GM21390 (cell line): ENCODE data around the gene ITPR3.

Experiments used
- ATAC-seq: cut with Tn5 transposase; IDR thresholded peaks from one replicate; pipeline ENCODE4 v1.9.1; 2021; ENCODE audit not compliant: unreplicated experiment

Gene ITPR3

DNA sequence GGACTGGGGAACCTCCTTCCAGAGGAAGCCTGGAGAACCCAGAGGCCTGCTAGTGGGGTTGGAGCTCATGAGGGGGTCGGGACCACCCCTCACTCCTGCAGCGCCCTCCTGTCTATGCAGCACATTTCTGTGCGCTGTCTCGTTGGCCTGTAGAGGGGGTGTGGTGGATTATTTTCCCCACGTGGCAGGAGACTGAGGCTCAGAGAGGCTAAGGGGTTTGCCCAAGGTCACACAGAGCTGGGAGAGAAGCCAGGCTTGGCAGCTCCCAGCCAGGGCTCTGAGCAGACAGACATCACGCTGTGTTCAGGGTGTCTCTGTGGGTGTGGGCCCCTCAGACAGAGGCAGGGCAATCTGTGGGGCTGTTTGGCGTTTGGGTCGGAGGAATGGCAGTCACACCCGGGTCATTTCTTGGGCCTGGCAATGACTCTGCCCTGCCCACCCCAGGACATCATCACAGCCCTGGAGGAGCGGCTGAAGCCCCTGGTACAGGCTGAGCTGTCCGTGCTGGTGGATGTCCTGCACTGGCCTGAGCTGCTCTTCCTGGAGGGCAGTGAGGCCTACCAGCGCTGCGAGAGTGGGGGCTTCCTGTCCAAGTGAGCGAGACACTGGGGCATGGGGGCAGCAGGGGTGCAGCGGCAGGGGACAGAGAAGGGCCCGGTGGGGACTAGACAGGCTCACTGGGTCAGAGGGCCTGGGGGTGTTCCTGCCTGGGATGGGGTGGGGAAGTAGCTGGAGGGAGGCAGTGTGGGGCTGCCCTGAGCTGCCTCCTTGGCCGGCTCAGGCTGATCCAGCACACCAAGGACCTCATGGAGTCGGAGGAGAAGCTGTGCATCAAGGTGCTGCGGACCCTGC is 62.7 kb downstream of the ITPR3 start:
- ATAC-seq, result no peak

DNA sequence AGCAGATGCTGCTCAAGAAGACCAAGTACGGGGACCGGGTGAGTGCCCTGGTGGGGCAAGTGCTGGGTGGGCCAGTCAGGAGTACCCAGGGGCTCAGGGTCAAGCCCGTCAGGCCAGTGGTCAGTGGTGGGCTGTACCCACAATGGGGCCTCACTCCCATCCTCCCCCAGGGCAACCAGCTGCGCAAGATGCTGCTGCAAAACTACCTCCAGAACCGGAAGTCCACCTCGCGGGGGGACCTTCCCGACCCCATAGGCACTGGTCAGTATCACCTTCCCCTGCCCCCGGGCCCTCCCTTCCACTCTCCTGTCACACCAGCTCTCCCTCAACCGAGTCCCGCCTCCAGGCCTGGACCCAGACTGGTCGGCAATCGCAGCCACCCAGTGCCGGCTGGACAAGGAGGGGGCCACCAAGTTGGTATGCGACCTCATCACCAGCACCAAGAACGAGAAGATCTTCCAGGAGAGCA is 63.3 kb downstream of the ITPR3 start:
- ATAC-seq, result no peak

DNA sequence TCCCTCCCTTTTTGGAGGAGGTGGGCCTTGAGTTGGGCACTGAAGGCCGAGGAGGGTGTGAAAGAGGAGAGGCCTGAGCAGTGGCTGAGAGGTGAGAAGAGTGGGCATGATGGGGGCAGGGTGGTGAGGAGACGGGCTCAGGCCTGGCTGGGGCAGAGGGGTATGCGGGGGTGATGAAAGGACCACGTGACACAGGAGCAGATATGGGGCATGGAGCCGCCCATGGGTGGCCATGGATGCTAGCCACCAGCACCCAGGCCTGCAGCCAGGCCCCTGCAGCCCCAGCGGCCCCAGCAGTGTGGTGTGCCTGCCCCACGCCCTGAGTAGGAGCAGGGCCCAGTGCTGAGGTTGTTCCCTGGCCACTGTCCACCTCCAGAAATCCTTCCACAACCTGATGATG is 63.9 kb downstream of the ITPR3 start:
- no peak for ATAC-seq

DNA sequence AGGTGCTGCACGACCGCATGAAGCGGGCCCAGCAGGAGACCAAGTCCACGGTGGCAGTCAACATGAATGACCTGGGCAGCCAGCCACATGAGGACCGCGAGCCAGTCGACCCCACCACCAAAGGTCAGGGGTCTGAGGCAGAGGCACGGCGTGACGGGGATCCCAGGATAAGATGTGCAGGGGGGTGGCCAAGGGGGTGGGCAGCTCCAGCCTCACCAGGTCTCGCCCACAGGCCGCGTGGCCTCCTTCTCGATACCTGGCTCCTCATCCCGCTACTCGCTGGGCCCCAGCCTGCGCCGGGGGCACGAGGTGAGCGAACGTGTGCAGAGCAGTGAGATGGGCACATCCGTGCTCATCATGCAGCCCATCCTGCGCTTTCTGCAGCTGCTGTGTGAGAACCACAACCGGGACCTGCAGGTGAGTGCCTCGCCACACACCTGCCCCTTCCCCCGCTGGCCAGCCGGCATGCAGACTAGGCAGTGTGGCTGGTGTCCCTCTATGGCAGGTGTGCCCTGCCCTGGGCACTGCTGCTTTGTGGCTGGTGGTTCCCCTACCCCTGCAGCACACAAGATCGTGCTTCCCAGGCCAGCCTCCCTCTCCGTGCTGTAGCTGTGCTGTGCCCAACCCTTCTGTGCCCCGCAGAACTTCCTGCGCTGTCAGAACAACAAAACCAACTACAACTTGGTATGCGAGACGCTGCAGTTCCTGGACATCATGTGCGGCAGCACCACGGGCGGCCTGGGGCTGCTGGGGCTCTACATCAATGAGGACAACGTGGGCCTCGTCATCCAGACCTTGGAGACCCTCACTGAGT is 64.5 kb downstream of the ITPR3 start:
- ATAC-seq, result no peak

DNA sequence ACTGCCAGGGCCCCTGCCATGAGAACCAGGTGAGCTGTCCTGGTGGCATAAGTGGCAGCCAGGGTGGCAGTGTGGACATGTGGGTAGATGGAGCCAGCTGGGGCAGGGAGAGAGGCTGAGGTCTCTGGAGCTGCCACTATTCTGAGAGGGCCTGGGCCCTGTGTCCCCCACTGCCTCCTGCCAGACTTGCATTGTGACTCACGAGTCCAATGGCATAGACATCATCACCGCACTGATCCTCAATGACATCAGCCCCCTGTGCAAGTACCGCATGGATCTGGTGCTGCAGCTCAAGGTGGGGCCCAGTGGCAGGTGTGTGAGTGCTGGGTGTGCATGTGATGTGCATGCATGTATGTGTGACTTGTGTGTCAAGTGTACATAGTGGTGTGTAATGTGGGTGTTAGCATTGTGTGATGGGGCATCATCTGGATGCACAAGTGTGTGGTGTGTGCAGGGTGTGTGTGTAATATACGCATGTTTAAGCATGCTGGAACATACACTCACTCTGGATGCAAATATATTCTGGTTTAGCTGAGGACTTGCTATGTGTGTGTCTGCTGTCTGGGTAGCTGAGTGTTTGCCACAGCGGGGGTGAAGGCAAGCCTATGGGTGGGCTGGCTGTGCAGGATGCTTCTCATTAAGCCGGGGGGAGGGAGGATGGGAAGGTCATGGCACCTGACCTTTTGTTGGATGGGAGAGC is 65.3 kb downstream of the ITPR3 start:
- ATAC-seq, result no peak

DNA sequence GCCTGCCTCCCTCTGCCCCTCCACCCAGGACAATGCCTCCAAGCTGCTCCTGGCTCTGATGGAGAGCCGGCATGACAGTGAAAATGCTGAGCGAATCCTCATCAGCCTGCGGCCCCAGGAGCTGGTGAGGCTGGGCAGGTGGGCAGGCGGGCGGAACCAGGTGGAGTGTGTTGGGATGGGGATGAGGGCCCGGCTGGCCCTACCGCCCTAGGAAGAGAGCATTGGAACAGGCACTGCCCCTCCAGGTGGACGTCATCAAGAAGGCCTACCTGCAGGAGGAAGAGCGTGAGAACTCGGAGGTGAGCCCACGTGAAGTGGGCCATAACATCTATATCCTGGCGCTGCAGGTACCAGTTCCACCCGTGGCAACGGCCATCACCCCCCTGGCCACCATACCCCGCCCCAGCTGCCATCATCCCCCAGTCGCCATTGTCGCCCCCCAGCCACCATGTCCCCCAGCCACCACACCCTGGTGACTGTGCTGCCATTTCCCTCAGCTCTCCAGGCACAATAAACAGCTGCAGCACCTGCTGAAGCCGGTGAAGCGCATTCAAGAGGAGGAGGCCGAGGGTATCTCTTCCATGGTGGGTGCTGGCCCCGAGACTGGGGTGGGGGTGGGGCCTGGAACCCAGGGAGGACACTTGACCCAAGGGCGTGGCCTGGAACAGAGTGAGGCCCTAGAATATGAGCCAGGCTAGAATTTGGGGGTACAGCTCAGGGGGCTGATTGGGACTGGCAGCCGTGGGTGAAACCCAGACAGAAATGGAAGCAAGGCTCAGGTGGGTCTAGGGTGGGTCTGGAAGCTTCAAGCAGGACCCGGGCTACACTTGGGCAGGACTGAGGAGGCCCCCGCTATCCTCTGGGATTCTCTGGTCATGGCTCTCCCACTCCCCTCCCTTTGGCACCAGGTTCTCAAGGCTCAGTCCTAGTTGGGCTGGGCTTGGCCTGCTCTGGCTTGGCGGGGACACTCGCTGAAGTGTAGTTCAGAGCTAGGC is 66.2 kb downstream of the ITPR3 start:
- no peak for ATAC-seq

- ATAC-seq, result no peak
Observed at GRCh38 chr6:33688006-33688405, 66.9 kb downstream of the ITPR3 start.

- ATAC-seq, result no peak
Observed at GRCh38 chr6:33688451-33689147, 67.5 kb downstream of the ITPR3 start.

GRCh38 chr6:33689148-33689494 is 68.0 kb downstream of the ITPR3 start:
- ATAC-seq, result no peak

DNA sequence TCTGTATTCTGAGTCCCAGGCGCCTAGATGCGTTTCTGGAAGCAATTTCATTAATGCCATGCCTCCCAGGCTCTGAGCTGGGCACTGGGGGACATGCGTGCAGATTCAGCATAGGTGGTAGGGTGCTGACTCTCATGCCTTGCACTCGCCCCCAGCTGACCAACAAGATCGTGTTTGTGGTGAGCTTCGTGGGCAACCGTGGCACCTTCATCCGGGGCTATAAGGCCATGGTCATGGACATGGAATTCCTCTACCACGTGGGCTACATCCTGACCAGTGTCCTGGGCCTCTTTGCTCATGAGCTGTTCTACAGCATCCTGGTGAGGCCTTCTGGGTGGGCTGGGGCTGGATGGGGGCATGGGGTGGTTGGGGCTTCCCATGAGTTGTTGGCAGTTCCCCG is 68.8 kb downstream of the ITPR3 start:
- no peak for ATAC-seq

DNA sequence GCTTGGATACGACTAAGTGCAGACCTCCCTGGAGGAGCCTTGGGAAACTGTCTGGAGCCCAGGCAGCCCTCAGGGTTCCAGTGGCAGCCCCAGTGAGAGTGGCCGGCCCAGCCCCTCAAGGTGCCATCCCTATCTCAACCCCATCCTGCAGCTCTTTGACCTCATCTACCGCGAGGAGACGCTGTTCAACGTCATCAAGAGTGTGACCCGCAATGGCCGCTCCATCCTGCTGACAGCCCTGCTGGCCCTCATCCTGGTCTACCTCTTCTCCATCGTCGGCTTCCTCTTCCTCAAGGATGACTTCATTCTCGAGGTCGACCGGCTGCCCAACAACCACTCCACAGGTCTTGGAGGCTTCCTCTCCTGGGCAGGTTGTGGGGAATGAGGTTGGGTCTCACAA is 69.6 kb downstream of the ITPR3 start:
- ATAC-seq, result no peak

GRCh38 chr6:33691456-33692077 is 70.4 kb downstream of the ITPR3 start:
- no peak for ATAC-seq

- no peak for ATAC-seq
Observed at GRCh38 chr6:33692078-33692759, 71.1 kb downstream of the ITPR3 start.

GRCh38 chr6:33692760-33693158 is 71.6 kb downstream of the ITPR3 start:
- ATAC-seq, result no peak

GRCh38 chr6:33693186-33694105 is 72.3 kb downstream of the ITPR3 start:
- no peak for ATAC-seq

DNA sequence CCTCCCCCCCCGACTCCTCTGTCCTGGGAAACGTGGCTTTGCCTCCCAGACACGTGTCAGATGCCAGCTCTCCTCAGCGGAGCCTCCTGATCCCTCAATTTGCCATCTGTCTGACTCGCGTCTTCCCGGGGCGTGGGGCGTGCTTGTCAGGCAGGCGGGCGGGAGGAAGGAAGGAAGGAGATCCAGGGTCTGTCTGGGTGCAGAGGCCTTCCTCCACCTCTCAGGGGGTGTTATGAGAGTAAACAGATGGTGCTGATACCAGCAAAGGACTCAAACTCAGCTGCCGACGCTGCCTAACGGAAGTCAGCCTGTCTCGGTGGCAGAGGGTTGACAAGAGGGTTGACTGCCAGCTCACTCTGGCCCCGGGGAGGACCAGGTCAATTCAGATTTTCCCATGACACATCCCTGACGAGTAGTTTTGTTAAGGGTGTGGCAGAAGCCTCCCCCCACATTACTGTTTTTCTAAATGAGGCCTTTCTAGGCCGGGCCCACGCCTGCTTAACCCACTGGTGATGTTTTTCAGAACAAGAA is 73.3 kb downstream of the ITPR3 start:
- ATAC-seq, result no peak

GRCh38 chr6:33694977-33695376 is 73.9 kb downstream of the ITPR3 start:
- ATAC-seq, result no peak
